HUES48 (cell line): Measurements from ENCODE around the gene SPDYE2.
"Not testable (repeated sequence)": the region's sequence is repeated elsewhere in the genome, so short reads cannot be mapped to it uniquely, and the experiment has no call there.

ENCODE experiments used
- H3K27ac ChIP-seq: one replicate; pipeline ENCODE4 v1.7.0; 2013; ENCODE audit warnings: low read depth, low read length, inconsistent platforms
- H3K27me3 ChIP-seq: 2 replicates; pipeline ENCODE4 v1.6.1; 2013; ENCODE audit warnings: mild to moderate bottlenecking, low read length; ENCODE audit not compliant: control insufficient read depth, insufficient read depth
- H3K36me3 ChIP-seq: 2 replicates; pipeline ENCODE4 v1.6.1; 2013; ENCODE audit warnings: low read length; ENCODE audit not compliant: control insufficient read depth, insufficient read depth
- H3K4me1 ChIP-seq: 2 replicates; pipeline ENCODE4 v1.6.1; 2013; ENCODE audit warnings: mild to moderate bottlenecking, low read length; ENCODE audit not compliant: control insufficient read depth, insufficient read depth
- H3K4me3 ChIP-seq: 2 replicates; pipeline ENCODE4 v1.5.1; 2013; ENCODE audit warnings: mild to moderate bottlenecking, low read depth, low read length
- H3K9ac ChIP-seq: 2 replicates; pipeline ENCODE4 v1.6.1; 2013; ENCODE audit warnings: mild to moderate bottlenecking, low read depth, low read length, moderate library complexity
- H3K9me3 ChIP-seq: 2 replicates; pipeline ENCODE4 v1.6.1; 2013; ENCODE audit warnings: low read length; ENCODE audit not compliant: control insufficient read depth, insufficient read depth

SPDYE2 gene

GRCh38 chr7:102550808-102551422, at the start of gene SPDYE2:
TSS of gene SPDYE2 (plus strand) at chr7:102551226. CDS start at chr7:102553256, 2,030 bp downstream.
- not testable (repeated sequence) for H3K4me3 ChIP-seq, H3K27me3 ChIP-seq, H3K27ac ChIP-seq, H3K36me3 ChIP-seq, H3K4me1 ChIP-seq, H3K9me3 ChIP-seq, H3K9ac ChIP-seq

DNA sequence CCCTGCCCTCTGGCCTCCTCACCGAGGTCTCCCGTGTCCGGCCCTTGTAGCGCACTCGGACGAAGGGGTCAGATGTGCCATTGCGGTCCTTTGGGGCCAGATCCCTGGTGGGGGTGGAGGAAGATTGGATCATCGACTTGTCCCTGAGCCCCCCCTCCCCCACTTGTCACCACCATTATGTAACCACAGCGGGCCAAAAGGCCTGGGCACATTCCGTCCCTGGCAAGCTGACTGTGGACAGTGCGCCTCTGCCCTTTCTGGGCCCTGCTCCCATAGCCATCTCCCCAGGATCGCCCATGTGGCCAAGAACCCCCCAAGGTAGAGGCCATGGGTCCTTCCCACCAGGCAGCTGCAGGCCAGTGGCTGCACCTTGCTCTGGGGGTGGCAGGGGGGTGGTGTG, 47.9 kb upstream of the SPDYE2 start:
- not testable (repeated sequence) for H3K27ac ChIP-seq, H3K36me3 ChIP-seq, H3K4me3 ChIP-seq, H3K9me3 ChIP-seq, H3K9ac ChIP-seq, H3K27me3 ChIP-seq, H3K4me1 ChIP-seq

DNA sequence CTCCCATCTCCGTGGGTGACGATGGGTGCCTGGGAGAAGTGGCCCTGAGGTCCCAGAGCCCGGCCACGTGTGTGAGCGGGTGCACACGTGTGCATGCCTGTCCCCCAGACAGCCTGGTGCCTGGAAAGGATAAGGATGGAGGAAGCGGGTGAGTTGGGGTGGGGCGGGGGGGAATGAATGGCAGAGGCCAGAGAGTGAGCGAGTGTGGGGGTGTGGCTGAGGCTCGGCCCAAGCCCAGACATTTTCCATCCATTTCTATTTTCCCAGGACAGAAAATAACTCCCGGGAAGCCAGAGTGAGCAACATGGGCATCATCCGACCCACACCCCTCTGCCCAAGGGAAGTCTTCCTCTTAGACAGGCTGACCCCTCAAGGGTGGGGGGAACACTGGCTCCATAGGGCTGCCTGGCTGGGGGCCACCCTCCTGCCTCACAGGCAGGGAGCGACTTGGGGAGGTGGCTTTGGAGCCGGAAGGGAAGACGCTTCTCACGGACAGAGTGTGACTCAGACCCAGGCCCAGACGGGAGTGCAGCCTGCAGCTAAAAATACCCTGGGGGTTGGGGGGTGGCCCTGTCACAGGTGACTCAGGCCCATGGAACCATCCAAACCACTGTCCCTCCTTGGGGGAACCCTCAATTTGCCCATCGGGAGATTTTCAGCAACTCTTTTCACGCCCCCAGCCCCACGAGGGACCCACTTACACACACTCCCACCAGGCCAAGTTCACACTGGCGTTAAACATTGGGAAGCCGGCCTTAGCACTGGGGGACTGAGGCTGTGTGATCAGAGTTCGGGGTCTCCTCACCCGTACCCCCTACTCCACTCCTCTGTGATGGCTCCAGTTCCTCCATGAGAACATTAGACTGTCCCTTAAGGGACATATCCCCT, 45.5 kb upstream of the SPDYE2 start:
- H3K9ac ChIP-seq, H3K27ac ChIP-seq: not testable (repeated sequence)

DNA sequence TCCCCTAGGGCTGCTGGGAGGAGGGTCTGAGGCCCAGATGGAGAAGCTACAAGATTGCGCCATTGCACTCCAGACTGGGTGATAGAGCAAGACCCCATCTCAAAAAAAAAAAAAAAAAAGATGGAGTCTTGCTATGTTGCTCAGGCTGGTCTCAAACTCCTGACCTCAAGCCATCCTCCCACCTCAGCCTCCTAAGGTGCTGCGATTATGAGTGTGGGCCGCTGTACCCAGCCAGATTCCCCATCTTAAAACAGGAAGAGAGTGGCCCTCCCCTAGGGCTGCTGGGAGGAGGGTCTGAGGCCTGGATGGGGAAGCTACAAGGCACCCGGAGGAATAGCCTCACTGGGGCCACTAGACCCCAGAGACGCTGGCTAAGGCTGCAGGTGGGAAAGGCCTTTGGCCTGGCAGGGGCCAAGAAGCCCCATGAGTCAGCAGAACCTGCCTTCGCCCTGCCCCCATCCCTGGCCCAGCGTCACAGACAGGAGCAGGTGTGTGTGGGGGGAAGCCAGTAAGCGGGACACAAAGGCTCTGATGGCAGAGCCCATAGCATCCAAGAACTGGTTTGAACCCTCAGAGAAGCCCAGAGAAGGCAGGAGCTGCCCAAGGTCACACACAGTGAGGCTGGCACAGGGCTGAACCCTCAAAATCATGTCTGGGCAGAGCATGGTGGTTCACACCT, 43.5 kb upstream of the SPDYE2 start:
- not testable (repeated sequence) for H3K27ac ChIP-seq, H3K9me3 ChIP-seq, H3K4me1 ChIP-seq

More for the DNA sequence above, 45.5 kb upstream of the SPDYE2 start:
- not testable (repeated sequence) for H3K27me3 ChIP-seq, H3K36me3 ChIP-seq, H3K4me3 ChIP-seq, H3K9me3 ChIP-seq, H3K4me1 ChIP-seq

GRCh38 chr7:102510575-102510974, 40.5 kb upstream of the SPDYE2 start:
- not testable (repeated sequence) for H3K27ac ChIP-seq, H3K4me3 ChIP-seq, H3K27me3 ChIP-seq, H3K36me3 ChIP-seq, H3K9ac ChIP-seq, H3K4me1 ChIP-seq, H3K9me3 ChIP-seq

More for the DNA sequence above, 43.5 kb upstream of the SPDYE2 start:
- H3K27me3 ChIP-seq, H3K9ac ChIP-seq, H3K36me3 ChIP-seq, H3K4me3 ChIP-seq: not testable (repeated sequence)

DNA sequence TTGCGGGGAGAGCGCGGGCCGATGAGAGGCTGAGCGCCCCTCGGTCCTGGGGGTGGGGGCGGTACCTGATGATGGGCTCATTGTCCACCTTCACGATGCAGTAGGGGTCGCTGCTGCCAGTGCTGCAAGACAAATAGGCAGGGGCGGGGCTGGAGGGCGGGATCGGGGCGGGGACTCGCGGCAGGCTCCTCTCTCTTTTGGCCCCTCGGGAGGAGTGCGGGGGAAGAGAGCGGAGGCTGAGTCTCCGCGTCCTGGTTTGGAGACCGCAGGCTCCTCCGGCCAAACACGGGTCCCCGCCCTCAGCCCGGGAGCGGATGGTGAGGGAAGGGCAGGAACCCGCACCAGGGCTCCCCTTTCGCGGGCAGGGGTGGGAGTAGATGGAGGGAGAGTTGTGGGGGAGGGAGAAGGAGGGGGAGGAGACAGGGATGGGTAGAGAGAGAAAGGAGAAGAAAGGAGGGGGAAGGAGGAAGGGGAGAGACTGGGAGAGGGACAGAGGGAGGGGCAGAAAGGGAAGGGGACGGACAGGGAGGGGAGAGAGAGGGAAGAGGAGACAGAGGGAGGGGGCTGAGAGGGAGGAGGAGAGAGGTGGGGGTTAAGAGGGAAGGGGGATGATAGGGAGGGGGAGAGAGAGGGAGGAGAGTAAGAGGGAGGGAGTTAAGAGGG, 39.0 kb upstream of the SPDYE2 start:
- H3K9ac ChIP-seq, H3K4me3 ChIP-seq, H3K27me3 ChIP-seq, H3K36me3 ChIP-seq, H3K4me1 ChIP-seq, H3K9me3 ChIP-seq, H3K27ac ChIP-seq: not testable (repeated sequence)

DNA sequence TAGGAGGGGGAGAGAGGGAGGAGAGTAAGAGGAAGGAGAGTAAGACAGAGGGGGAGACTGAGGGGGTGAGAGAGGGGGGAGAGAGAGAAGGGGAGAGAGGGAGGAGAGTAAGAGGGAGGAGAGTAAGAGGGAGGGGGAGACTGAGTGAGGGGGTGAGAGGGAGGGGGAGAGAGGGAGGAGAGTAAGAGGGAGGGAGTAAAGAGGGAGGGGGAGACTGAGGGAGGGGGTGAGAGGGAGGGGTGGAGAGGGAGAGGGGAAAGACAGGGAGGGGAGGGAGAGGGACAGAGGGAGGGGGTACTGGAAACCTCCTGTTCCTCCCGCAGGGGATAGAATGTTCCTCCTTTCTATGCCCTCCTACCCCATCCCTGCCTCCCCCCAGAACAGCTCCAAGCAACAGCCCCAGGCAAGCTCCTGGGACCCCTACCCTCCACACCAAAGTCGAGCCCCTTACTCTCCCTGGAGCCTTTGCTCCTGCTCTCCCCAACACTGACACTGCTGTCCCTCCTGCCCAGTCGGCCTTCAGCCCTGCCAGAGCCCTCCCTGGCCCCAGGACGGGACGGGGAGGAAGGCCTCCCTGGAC, 38.3 kb upstream of the SPDYE2 start:
- H3K9me3 ChIP-seq, H3K9ac ChIP-seq, H3K27ac ChIP-seq, H3K4me1 ChIP-seq, H3K36me3 ChIP-seq, H3K27me3 ChIP-seq, H3K4me3 ChIP-seq: not testable (repeated sequence)

DNA sequence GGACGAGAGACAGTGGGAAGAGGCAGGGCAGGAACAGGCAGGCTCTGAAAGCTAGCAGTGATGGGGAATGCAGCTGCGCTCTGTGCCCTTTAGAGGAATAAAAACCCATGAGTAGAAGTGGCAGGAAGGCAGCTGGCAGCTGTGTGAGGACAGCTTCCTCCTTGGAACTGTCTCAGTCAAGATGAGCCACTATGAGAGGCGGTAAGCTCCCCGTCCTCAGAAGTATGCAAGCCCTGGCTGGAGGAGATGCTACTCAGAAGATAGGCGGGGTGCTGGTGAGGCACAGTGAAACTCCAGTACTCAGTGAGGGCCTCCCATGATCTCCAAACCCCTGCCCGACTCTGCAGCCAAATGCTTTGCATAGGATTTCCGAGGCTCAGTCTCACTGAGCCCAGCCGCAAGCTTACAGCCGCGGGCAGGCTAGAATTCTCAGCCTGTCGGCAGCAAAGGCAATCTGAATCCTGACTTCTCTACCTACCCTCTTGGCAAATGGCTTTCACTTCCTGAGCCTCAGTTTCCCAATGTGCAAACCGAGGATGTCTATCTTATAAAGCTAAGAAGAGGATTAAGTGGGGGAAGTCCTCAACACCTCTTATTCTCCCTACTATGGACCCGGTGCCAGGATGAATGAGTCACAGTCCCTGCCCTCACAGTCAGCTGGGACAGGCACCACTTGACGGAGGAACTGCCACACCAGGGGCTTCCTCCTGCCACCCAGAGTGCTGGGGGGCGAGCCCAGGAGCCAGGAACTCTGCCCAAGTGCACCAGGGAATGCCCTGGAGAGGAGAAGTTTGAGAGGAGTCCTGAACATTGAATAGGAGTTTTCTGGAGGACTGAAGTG, 35.9 kb upstream of the SPDYE2 start:
- not testable (repeated sequence) for H3K4me1 ChIP-seq, H3K27ac ChIP-seq, H3K36me3 ChIP-seq, H3K27me3 ChIP-seq, H3K4me3 ChIP-seq, H3K9me3 ChIP-seq, H3K9ac ChIP-seq

- not testable (repeated sequence) for H3K27me3 ChIP-seq
These were observed 35.1 kb upstream of the SPDYE2 start for GRCh38 chr7:102515889-102516288.

GRCh38 chr7:102516951-102517350, 34.1 kb upstream of the SPDYE2 start:
- H3K27me3 ChIP-seq, H3K27ac ChIP-seq, H3K36me3 ChIP-seq, H3K4me1 ChIP-seq, H3K9me3 ChIP-seq, H3K4me3 ChIP-seq, H3K9ac ChIP-seq: not testable (repeated sequence)

More at GRCh38 chr7:102515889-102516288, 35.1 kb upstream of the SPDYE2 start:
- not testable (repeated sequence) for H3K4me1 ChIP-seq, H3K9me3 ChIP-seq, H3K36me3 ChIP-seq, H3K27ac ChIP-seq, H3K4me3 ChIP-seq, H3K9ac ChIP-seq
